WTC11 (cell line): ENCODE data around the gene TMC8.

ENCODE experiments used
- NFYB ChIP-seq: sonication (generic); formaldehyde crosslinking; conservative IDR thresholded peaks from 2 replicates; pipeline ENCODE4 v1.8.0; 2022; ENCODE audit warnings: low read depth, missing genetic modification reagents
- SP1 ChIP-seq: sonication (generic); formaldehyde crosslinking; conservative IDR thresholded peaks from 2 replicates; pipeline ENCODE4 v1.8.1; 2022; ENCODE audit warnings: missing genetic modification reagents
- ZNF121 ChIP-seq: sonication (generic); formaldehyde crosslinking; IDR thresholded peaks from 2 replicates; pipeline ENCODE4 v1.8.0; 2023; ENCODE audit warnings: missing genetic modification reagents
- TF ChIP-seq, protein P1 (sequence below): fragments of 200-600 bp; IDR thresholded peaks from 2 replicates; pipeline ENCODE4 v1.8.0; 2022; ENCODE audit warnings: antibody characterized with exemption
- TF ChIP-seq, protein P2 (sequence below): sonication (generic); formaldehyde crosslinking; IDR thresholded peaks from 2 replicates; pipeline ENCODE4 v1.8.1; 2022; ENCODE audit warnings: low read depth, mild to moderate bottlenecking, moderate library complexity, missing genetic modification reagents, borderline replicate concordance
- TF ChIP-seq, protein P3 (sequence below): sonication (generic); formaldehyde crosslinking; IDR thresholded peaks from 2 replicates; pipeline ENCODE4 v1.8.1; 2022; ENCODE audit warnings: mild to moderate bottlenecking, missing genetic modification reagents, moderate library complexity, borderline replicate concordance
- TF ChIP-seq, protein P4 (sequence below): sonication (generic); formaldehyde crosslinking; IDR thresholded peaks from 2 replicates; pipeline ENCODE4 v1.8.1; 2023; ENCODE audit warnings: mild to moderate bottlenecking, missing genetic modification reagents, borderline replicate concordance
- TF ChIP-seq, protein P5 (sequence below): sonication (generic); formaldehyde crosslinking; IDR thresholded peaks from 2 replicates; pipeline ENCODE4 v1.8.1; 2022; ENCODE audit warnings: low read depth, missing genetic modification reagents, borderline replicate concordance

DNA sequence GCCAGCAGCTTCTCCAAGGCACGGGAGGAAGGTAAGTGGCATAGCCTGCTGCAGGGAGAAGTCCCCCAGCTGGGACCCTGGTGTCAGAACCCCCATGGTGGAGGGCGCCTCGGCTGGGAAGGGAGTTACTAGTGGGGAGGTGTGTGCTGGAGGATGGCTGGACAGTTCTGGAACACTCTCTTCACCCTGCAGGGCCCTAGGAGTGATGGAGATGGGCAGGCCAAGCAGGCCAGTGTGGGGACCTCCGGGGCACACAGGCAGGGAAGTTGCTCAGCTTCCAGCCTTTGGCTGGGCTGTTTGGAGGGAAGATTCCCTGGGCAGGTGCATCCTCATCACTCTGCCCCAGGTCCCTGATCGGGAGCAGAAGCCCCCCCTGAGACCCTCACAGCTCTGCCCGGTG is 16.3 kb downstream of the TMC8 start:
- TF ChIP-seq, protein P1, sequence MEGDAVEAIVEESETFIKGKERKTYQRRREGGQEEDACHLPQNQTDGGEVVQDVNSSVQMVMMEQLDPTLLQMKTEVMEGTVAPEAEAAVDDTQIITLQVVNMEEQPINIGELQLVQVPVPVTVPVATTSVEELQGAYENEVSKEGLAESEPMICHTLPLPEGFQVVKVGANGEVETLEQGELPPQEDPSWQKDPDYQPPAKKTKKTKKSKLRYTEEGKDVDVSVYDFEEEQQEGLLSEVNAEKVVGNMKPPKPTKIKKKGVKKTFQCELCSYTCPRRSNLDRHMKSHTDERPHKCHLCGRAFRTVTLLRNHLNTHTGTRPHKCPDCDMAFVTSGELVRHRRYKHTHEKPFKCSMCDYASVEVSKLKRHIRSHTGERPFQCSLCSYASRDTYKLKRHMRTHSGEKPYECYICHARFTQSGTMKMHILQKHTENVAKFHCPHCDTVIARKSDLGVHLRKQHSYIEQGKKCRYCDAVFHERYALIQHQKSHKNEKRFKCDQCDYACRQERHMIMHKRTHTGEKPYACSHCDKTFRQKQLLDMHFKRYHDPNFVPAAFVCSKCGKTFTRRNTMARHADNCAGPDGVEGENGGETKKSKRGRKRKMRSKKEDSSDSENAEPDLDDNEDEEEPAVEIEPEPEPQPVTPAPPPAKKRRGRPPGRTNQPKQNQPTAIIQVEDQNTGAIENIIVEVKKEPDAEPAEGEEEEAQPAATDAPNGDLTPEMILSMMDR, result no peak
- TF ChIP-seq NFYB (no peak), ZNF121 (CRISPR knock-in tag) (no peak), SP1 (CRISPR knock-in tag) (no peak)
- TF ChIP-seq, protein P2, sequence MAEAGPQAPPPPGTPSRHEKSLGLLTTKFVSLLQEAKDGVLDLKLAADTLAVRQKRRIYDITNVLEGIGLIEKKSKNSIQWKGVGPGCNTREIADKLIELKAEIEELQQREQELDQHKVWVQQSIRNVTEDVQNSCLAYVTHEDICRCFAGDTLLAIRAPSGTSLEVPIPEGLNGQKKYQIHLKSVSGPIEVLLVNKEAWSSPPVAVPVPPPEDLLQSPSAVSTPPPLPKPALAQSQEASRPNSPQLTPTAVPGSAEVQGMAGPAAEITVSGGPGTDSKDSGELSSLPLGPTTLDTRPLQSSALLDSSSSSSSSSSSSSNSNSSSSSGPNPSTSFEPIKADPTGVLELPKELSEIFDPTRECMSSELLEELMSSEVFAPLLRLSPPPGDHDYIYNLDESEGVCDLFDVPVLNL, result no peak
- TF ChIP-seq, protein P3, sequence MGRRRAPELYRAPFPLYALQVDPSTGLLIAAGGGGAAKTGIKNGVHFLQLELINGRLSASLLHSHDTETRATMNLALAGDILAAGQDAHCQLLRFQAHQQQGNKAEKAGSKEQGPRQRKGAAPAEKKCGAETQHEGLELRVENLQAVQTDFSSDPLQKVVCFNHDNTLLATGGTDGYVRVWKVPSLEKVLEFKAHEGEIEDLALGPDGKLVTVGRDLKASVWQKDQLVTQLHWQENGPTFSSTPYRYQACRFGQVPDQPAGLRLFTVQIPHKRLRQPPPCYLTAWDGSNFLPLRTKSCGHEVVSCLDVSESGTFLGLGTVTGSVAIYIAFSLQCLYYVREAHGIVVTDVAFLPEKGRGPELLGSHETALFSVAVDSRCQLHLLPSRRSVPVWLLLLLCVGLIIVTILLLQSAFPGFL (CRISPR knock-in tag), result no peak
- TF ChIP-seq, protein P4, sequence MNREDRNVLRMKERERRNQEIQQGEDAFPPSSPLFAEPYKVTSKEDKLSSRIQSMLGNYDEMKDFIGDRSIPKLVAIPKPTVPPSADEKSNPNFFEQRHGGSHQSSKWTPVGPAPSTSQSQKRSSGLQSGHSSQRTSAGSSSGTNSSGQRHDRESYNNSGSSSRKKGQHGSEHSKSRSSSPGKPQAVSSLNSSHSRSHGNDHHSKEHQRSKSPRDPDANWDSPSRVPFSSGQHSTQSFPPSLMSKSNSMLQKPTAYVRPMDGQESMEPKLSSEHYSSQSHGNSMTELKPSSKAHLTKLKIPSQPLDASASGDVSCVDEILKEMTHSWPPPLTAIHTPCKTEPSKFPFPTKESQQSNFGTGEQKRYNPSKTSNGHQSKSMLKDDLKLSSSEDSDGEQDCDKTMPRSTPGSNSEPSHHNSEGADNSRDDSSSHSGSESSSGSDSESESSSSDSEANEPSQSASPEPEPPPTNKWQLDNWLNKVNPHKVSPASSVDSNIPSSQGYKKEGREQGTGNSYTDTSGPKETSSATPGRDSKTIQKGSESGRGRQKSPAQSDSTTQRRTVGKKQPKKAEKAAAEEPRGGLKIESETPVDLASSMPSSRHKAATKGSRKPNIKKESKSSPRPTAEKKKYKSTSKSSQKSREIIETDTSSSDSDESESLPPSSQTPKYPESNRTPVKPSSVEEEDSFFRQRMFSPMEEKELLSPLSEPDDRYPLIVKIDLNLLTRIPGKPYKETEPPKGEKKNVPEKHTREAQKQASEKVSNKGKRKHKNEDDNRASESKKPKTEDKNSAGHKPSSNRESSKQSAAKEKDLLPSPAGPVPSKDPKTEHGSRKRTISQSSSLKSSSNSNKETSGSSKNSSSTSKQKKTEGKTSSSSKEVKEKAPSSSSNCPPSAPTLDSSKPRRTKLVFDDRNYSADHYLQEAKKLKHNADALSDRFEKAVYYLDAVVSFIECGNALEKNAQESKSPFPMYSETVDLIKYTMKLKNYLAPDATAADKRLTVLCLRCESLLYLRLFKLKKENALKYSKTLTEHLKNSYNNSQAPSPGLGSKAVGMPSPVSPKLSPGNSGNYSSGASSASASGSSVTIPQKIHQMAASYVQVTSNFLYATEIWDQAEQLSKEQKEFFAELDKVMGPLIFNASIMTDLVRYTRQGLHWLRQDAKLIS (CRISPR knock-in tag), result no peak
- TF ChIP-seq, protein P5, sequence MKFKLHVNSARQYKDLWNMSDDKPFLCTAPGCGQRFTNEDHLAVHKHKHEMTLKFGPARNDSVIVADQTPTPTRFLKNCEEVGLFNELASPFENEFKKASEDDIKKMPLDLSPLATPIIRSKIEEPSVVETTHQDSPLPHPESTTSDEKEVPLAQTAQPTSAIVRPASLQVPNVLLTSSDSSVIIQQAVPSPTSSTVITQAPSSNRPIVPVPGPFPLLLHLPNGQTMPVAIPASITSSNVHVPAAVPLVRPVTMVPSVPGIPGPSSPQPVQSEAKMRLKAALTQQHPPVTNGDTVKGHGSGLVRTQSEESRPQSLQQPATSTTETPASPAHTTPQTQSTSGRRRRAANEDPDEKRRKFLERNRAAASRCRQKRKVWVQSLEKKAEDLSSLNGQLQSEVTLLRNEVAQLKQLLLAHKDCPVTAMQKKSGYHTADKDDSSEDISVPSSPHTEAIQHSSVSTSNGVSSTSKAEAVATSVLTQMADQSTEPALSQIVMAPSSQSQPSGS (CRISPR knock-in tag), result no peak
